ENCODE data around the gene MAP2.

Gene MAP2

GRCh38 chr2:209762563-209762962 lies 338.7 kb downstream of the MAP2 start:
- no peak overlapping the region for H3K4me3 ChIP-seq (ENCODE audit: control insufficient read depth, low read depth, low read length)
- TF ChIP-seq, protein P1, sequence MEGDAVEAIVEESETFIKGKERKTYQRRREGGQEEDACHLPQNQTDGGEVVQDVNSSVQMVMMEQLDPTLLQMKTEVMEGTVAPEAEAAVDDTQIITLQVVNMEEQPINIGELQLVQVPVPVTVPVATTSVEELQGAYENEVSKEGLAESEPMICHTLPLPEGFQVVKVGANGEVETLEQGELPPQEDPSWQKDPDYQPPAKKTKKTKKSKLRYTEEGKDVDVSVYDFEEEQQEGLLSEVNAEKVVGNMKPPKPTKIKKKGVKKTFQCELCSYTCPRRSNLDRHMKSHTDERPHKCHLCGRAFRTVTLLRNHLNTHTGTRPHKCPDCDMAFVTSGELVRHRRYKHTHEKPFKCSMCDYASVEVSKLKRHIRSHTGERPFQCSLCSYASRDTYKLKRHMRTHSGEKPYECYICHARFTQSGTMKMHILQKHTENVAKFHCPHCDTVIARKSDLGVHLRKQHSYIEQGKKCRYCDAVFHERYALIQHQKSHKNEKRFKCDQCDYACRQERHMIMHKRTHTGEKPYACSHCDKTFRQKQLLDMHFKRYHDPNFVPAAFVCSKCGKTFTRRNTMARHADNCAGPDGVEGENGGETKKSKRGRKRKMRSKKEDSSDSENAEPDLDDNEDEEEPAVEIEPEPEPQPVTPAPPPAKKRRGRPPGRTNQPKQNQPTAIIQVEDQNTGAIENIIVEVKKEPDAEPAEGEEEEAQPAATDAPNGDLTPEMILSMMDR (IDR thresholded peaks at IDR 0.05; ENCODE audit: control insufficient read depth, insufficient read depth, low read depth, low read length, missing control alignments): no peak
- no peak for DNase-seq (ENCODE audit: low read depth)

- no peak for DNase-seq (ENCODE audit: low read depth)
- no peak overlapping the region for H3K4me3 ChIP-seq (ENCODE audit: control insufficient read depth, low read depth, low read length)
- TF ChIP-seq, protein P1 (IDR thresholded peaks at IDR 0.05; ENCODE audit: control insufficient read depth, insufficient read depth, low read depth, low read length, missing control alignments): no peak
These were observed 339.3 kb downstream of the MAP2 start for GRCh38 chr2:209763106-209763505.

DNA sequence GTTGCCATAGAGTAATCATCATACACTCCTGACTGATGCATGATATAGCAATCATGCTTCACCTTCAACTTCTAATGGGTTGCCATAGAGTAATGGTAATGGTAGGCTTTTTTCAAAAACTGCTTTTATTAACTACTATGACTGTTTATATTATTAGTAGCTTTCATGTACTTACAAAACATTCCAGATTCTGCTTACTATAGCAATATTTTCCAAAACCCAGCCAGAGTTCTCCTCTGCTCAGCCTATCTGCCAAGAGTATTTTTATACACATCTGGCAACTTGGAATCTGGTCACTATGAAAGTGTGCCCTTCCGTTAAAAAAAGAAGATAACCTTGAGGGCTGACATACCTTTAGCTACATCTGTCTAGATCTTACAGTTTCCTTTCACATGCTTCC lies 342.8 kb downstream of the MAP2 start:
- no peak for DNase-seq (ENCODE audit: low read depth)
- H3K4me3 ChIP-seq (ENCODE audit: control insufficient read depth, low read depth, low read length): no peak overlapping the region
- TF ChIP-seq, protein P1 (IDR thresholded peaks at IDR 0.05; ENCODE audit: control insufficient read depth, insufficient read depth, low read depth, low read length, missing control alignments): no peak

- no peak for DNase-seq (ENCODE audit: low read depth)
- TF ChIP-seq, protein P1 (IDR thresholded peaks at IDR 0.05; ENCODE audit: control insufficient read depth, insufficient read depth, low read depth, low read length, missing control alignments): no peak
- H3K4me3 ChIP-seq (ENCODE audit: control insufficient read depth, low read depth, low read length): no peak overlapping the region
These were observed 343.5 kb downstream of the MAP2 start for GRCh38 chr2:209767316-209767715.

- no peak overlapping the region for H3K4me3 ChIP-seq (ENCODE audit: control insufficient read depth, low read depth, low read length)
- DNase-seq (ENCODE audit: low read depth): no peak
- TF ChIP-seq, protein P1 (IDR thresholded peaks at IDR 0.05; ENCODE audit: control insufficient read depth, insufficient read depth, low read depth, low read length, missing control alignments): no peak
These were observed 344.7 kb downstream of the MAP2 start for GRCh38 chr2:209768557-209768956.

GRCh38 chr2:209771474-209772289 lies 347.8 kb downstream of the MAP2 start, which contains the start of gene UNC80:
TSS of gene UNC80 (plus strand) at chr2:209771832. CDS start at chr2:209772073, 241 bp downstream.
- no peak within 1 kb of the TSS; the same call in 1 of the 2 replicates for H3K4me3 ChIP-seq (ENCODE audit: control insufficient read depth, low read depth, low read length)
- TF ChIP-seq, protein P1 (IDR thresholded peaks at IDR 0.05; ENCODE audit: control insufficient read depth, insufficient read depth, low read depth, low read length, missing control alignments): no peak
- DNase-seq (ENCODE audit: low read depth): no peak
